Mesenchymal stem cell (in vitro differentiated cells and primary cell): ENCODE data around the gene PHF13.

Experiments used
- DNase-seq: peaks from one replicate; pipeline ENCODE4 v3.0.0-alpha.2; 2013
- H2AFZ ChIP-seq: one replicate; pipeline ENCODE4 v1.6.1; 2013; ENCODE audit warnings: low read depth, mild to moderate bottlenecking, control low read depth, inconsistent platforms, low read length, moderate library complexity
- H2AK5ac ChIP-seq: 2 replicates; pipeline ENCODE4 v1.6.1; 2013; ENCODE audit warnings: low read length, moderate library complexity, mild to moderate bottlenecking, inconsistent platforms; ENCODE audit not compliant: severe bottlenecking
- H2BK120ac ChIP-seq: one replicate; pipeline ENCODE4 v1.6.1; 2013; ENCODE audit warnings: low read depth, mild to moderate bottlenecking, inconsistent platforms, low read length, moderate library complexity
- H2BK12ac ChIP-seq, 2 experiments: one replicate each; pipeline ENCODE4 v1.6.1; 2013; ENCODE audit warnings: inconsistent platforms in 2 of 2, low read length in 2 of 2, mild to moderate bottlenecking in 2 of 2, moderate library complexity in 2 of 2, control low read depth in 1 of 2
- H2BK15ac ChIP-seq: one replicate; pipeline ENCODE4 v1.6.1; 2013; ENCODE audit warnings: mild to moderate bottlenecking, low read depth, inconsistent platforms; ENCODE audit not compliant: poor library complexity, severe bottlenecking
- H2BK5ac ChIP-seq: 2 replicates; pipeline ENCODE4 v1.6.1; 2013; ENCODE audit warnings: low read depth, mild to moderate bottlenecking, low read length, control low read depth, inconsistent platforms; ENCODE audit not compliant: poor library complexity, severe bottlenecking
- H3K14ac ChIP-seq, 2 experiments: one replicate each; pipeline ENCODE4 v1.6.1; 2013; ENCODE audit warnings: inconsistent platforms in 2 of 2, low read length in 2 of 2, control low read depth in 1 of 2, mild to moderate bottlenecking in 1 of 2, moderate library complexity in 1 of 2
- H3K18ac ChIP-seq, 2 experiments: one replicate each; pipeline ENCODE4 v1.6.1; 2013; ENCODE audit warnings: inconsistent platforms in 2 of 2, low read length in 2 of 2, control low read depth in 1 of 2, low read depth in 1 of 2, mild to moderate bottlenecking in 1 of 2
- H3K23ac ChIP-seq, 2 experiments: one replicate each; pipeline ENCODE4 v1.6.1; 2013; ENCODE audit warnings: inconsistent platforms in 2 of 2, low read length in 2 of 2, mild to moderate bottlenecking in 2 of 2, moderate library complexity in 2 of 2, control low read depth in 1 of 2
- H3K27ac ChIP-seq: 2 replicates; pipeline ENCODE4 v1.5.1; 2013; ENCODE audit warnings: mild to moderate bottlenecking, moderate library complexity, low read length, control low read depth, inconsistent platforms; ENCODE audit not compliant: poor library complexity, severe bottlenecking
- H3K27me3 ChIP-seq, 2 experiments: 2 replicates each; pipeline versions ENCODE4 v1.6.1 to v1.7.0; 2013; ENCODE audit warnings: low read length in 2 of 2, mild to moderate bottlenecking in 2 of 2, moderate library complexity in 2 of 2, control low read depth in 1 of 2, inconsistent platforms in 1 of 2; ENCODE audit not compliant: control insufficient read depth in 1 of 2, insufficient read depth in 1 of 2
- H3K36me3 ChIP-seq, 2 experiments: 2 replicates each; pipeline versions ENCODE4 v1.6.1 to v1.7.0; 2013; ENCODE audit warnings: low read length in 2 of 2, control low read depth in 1 of 2, inconsistent platforms in 1 of 2, low read depth in 1 of 2, mild to moderate bottlenecking in 1 of 2; ENCODE audit not compliant: insufficient read depth in 2 of 2, control insufficient read depth in 1 of 2
- H3K4ac ChIP-seq, 2 experiments: one replicate each; pipeline ENCODE4 v1.6.1; 2013; ENCODE audit warnings: inconsistent platforms in 2 of 2, low read length in 2 of 2, mild to moderate bottlenecking in 2 of 2, moderate library complexity in 2 of 2, control low read depth in 1 of 2, low read depth in 1 of 2
- H3K4me1 ChIP-seq: 2 replicates; pipeline ENCODE4 v1.6.1; 2013; ENCODE audit warnings: low read depth, low read length, control low read depth; ENCODE audit not compliant: control insufficient read depth, insufficient read depth
- H3K4me2 ChIP-seq: 2 replicates; pipeline ENCODE4 v1.6.1; 2013; ENCODE audit warnings: low read length, mild to moderate bottlenecking, inconsistent platforms; ENCODE audit not compliant: poor library complexity, severe bottlenecking
- H3K4me3 ChIP-seq, 2 experiments: 2 replicates each; pipeline versions ENCODE4 v1.5.1 to v1.7.0; 2013; ENCODE audit warnings: low read length in 2 of 2, mild to moderate bottlenecking in 2 of 2, control low read depth in 1 of 2, low read depth in 1 of 2; ENCODE audit not compliant: insufficient read depth in 1 of 2
- H3K79me1 ChIP-seq: replicated peaks from 2 replicates; pipeline ENCODE4 v1.6.1; 2013; ENCODE audit warnings: mild to moderate bottlenecking, control low read depth, low read length, inconsistent platforms; ENCODE audit not compliant: poor library complexity, severe bottlenecking
- H3K9ac ChIP-seq: 2 replicates; pipeline ENCODE4 v1.7.0; 2013; ENCODE audit warnings: mild to moderate bottlenecking, low read length, moderate library complexity
- H3K9me3 ChIP-seq: 2 replicates; pipeline ENCODE4 v1.7.0; 2013; ENCODE audit warnings: mild to moderate bottlenecking, low read length; ENCODE audit not compliant: control insufficient read depth
- H4K8ac ChIP-seq: one replicate; pipeline ENCODE4 v1.6.1; 2013; ENCODE audit warnings: inconsistent platforms, mild to moderate bottlenecking, low read length, moderate library complexity
- H4K91ac ChIP-seq: one replicate; pipeline ENCODE4 v1.6.1; 2013; ENCODE audit warnings: mild to moderate bottlenecking, low read length, inconsistent platforms
- WGBS: methylation state at CpG from one replicate; pipeline ENCODE4 v1.1.7; 2013; ENCODE audit warnings: mixed read lengths; 5-methylcytosine and 5-hydroxymethylcytosine counted together

PHF13 gene

GRCh38 chr1:6591222-6591621, 22.3 kb upstream of the PHF13 start:
- no peak overlapping the region for H2BK120ac ChIP-seq
- H3K27ac ChIP-seq = no peak overlapping the region
- no peak for DNase-seq
- H4K91ac ChIP-seq = no peak overlapping the region
- H2BK15ac ChIP-seq = no peak overlapping the region
- H3K4me1 ChIP-seq = peaks cover 7% of the 10 kb centered on the region
- 97% methylated on average over 13 of the region's 13 CpGs for WGBS
- H3K36me3 ChIP-seq = peaks cover 89 to 94% of the 10 kb centered on the region in 2 experiments
- H2AFZ ChIP-seq = no peak overlapping the region
- H3K4me3 ChIP-seq = no peak overlapping the region
- H3K14ac ChIP-seq = no peak overlapping the region
- H3K27me3 ChIP-seq = no peaks in the 10 kb centered on the region
- no peak overlapping the region for H2BK12ac ChIP-seq
- H2AK5ac ChIP-seq = no peak overlapping the region
- peaks cover 51% of the 10 kb centered on the region for H3K79me1 ChIP-seq
- H3K9ac ChIP-seq = no peak overlapping the region
- H2BK5ac ChIP-seq = no peak overlapping the region
- no peak overlapping the region for H3K4ac ChIP-seq
- H3K18ac ChIP-seq = no peak overlapping the region
- no peak overlapping the region for H4K8ac ChIP-seq
- no peaks in the 10 kb centered on the region for H3K9me3 ChIP-seq
- H3K4me2 ChIP-seq = no peak overlapping the region
- no peak overlapping the region for H3K23ac ChIP-seq

- Histone ChIP-seq H2AK5ac (no peak overlapping the region), H2BK12ac (no peak overlapping the region), H3K27me3 (no peaks in the 10 kb centered on the region), H3K4ac (no peak overlapping the region), H3K36me3 (peaks cover 93 to 94% of the 10 kb centered on the region in 2 experiments), H3K4me3 (no peak overlapping the region), H3K23ac (no peak overlapping the region), H4K8ac (no peak overlapping the region), H3K14ac (no peak overlapping the region), H3K9me3 (no peaks in the 10 kb centered on the region), H3K79me1 (peaks cover 53% of the 10 kb centered on the region), H3K4me2 (no peak overlapping the region), H3K4me1 (peaks cover 7% of the 10 kb centered on the region), H3K18ac (no peak overlapping the region), H2BK15ac (no peak overlapping the region), H2BK120ac (no peak overlapping the region), H2BK5ac (no peak overlapping the region), H3K27ac (no peak overlapping the region), H2AFZ (no peak overlapping the region), H4K91ac (no peak overlapping the region), H3K9ac (no peak overlapping the region)
- DNase-seq = no peak
- 87% methylated on average over 6 of the region's 6 CpGs for WGBS
Measured at GRCh38 chr1:6591644-6592043, 21.9 kb upstream of the PHF13 start.

GRCh38 chr1:6592441-6592840, 21.1 kb upstream of the PHF13 start:
- no peaks in the 10 kb centered on the region for H3K9me3 ChIP-seq
- H3K4ac ChIP-seq = no peak overlapping the region

GRCh38 chr1:6592865-6593593, 20.5 kb upstream of the PHF13 start:
- Histone ChIP-seq H3K4me2 (no peak overlapping the region), H2AFZ (no peak overlapping the region), H3K79me1 (peaks cover 60% of the 10 kb centered on the region), H3K18ac (no peak overlapping the region), H3K27me3 (no peaks in the 10 kb centered on the region), H2BK15ac (no peak overlapping the region), H3K23ac (no peak overlapping the region), H2BK12ac (no peak overlapping the region), H3K36me3 (peaks cover 94 to 99% of the 10 kb centered on the region in 2 experiments), H3K14ac (no peak overlapping the region), H2AK5ac (no peak overlapping the region), H3K9me3 (no peaks in the 10 kb centered on the region), H3K27ac (no peak overlapping the region), H3K4me3 (no peak overlapping the region), H2BK120ac (no peak overlapping the region), H4K91ac (no peak overlapping the region), H3K9ac (peak overlapping the region; percentile 8), H4K8ac (no peak overlapping the region), H3K4me1 (peaks cover 7% of the 10 kb centered on the region), H3K4ac (no peak overlapping the region), H2BK5ac (no peak overlapping the region)
- WGBS = 97% methylated on average over 38 of the region's 38 CpGs
- DNase-seq = no peak

More at GRCh38 chr1:6592441-6592840, 21.1 kb upstream of the PHF13 start:
- Histone ChIP-seq H2BK120ac (no peak overlapping the region), H3K9ac (peak overlapping the region; percentile 8), H3K23ac (no peak overlapping the region), H3K4me2 (no peak overlapping the region), H2BK12ac (no peak overlapping the region), H3K27me3 (no peaks in the 10 kb centered on the region), H2AK5ac (no peak overlapping the region), H2BK15ac (no peak overlapping the region), H4K91ac (no peak overlapping the region), H3K4me1 (peaks cover 7% of the 10 kb centered on the region), H3K36me3 (peaks cover 94 to 99% of the 10 kb centered on the region in 2 experiments), H3K27ac (no peak overlapping the region), H2BK5ac (no peak overlapping the region), H3K79me1 (peaks cover 56% of the 10 kb centered on the region), H3K4me3 (no peak overlapping the region), H3K18ac (no peak overlapping the region), H2AFZ (no peak overlapping the region), H3K14ac (no peak overlapping the region), H4K8ac (no peak overlapping the region)
- no peak for DNase-seq
- WGBS = 100% methylated on average over 3 of the region's 5 CpGs
